Kidney (tissue), 14 donors: ENCODE measurements around the gene TFEC. TPM values are rescaled to one million over a fixed set of nuclear protein-coding genes. Genes with fewer than 3 reads are reported as not detected.
"Not testable (repeated sequence)": the region's sequence is repeated elsewhere in the genome, so short reads cannot be mapped to it uniquely, and the experiment has no call there.

Experiments
- DNase-seq, 5 donors: peaks; one replicate each; pipeline ENCODE4 v3.0.0-alpha.2; 2013 to 2020
- FAIRE-seq: peaks from 2 replicates; lab custom pipeline; 2012; peaks lifted over from hg19 to GRCh38; lab: Jason Lieb, UNC
- H3K27ac ChIP-seq, 2 donors: one replicate each; pipeline ENCODE4 v1.7.0; 2013; ENCODE audit warnings: low read depth in 2 of 2, low read length in 2 of 2, inconsistent platforms in 1 of 2
- H3K27me3 ChIP-seq: one replicate; pipeline ENCODE4 v1.7.1; 2013; ENCODE audit warnings: low read length, inconsistent platforms; ENCODE audit not compliant: control insufficient read depth, insufficient read depth
- H3K36me3 ChIP-seq, 3 donors: one replicate each; pipeline versions ENCODE4 v1.7.0 to v1.7.1; 2013; ENCODE audit warnings: low read length in 3 of 3, control low read depth in 1 of 3, inconsistent platforms in 1 of 3; ENCODE audit not compliant: insufficient read depth in 3 of 3, control insufficient read depth in 2 of 3
- H3K4me1 ChIP-seq, 3 donors: one replicate each; pipeline versions ENCODE4 v1.7.0 to v1.7.1; 2013; ENCODE audit warnings: low read length in 3 of 3, inconsistent platforms in 1 of 3, low read depth in 1 of 3; ENCODE audit not compliant: control insufficient read depth in 2 of 3, insufficient read depth in 2 of 3
- H3K4me3 ChIP-seq, 3 donors: one replicate each; pipeline versions ENCODE4 v1.7.0 to v1.8.1; 2013; ENCODE audit warnings: low read length in 3 of 3, control low read depth in 1 of 3, inconsistent platforms in 1 of 3
- H3K9ac ChIP-seq, 3 donors: one replicate each; pipeline versions ENCODE4 v1.7.0 to v1.7.1; 2013; ENCODE audit warnings: low read length in 3 of 3, control low read depth in 1 of 3, inconsistent platforms in 1 of 3
- H3K9me3 ChIP-seq, 3 donors: one replicate each; pipeline versions ENCODE4 v1.7.0 to v1.7.1; 2013; ENCODE audit warnings: low read length in 3 of 3, control low read depth in 1 of 3, inconsistent platforms in 1 of 3; ENCODE audit not compliant: control insufficient read depth in 2 of 3, insufficient read depth in 1 of 3
- intact Hi-C: fragments of 100-400 bp; cut with DNase I; formaldehyde crosslinking; loops from one replicate; pipeline ENCODE4 v1.11.1; 2022
- polyA plus RNA-seq: library from polyadenylated mRNA; stranded (reverse); fragments of 350-450 nt; fragmentation: Illumina TruSeq; extraction: RNeasy Lipid Tissue Mini Kit (QIAGEN cat#74804); gene quantifications from one replicate; pipeline ENCODE4 v1.2.3, GENCODE V29; 2014; ENCODE audit warnings: low read depth, low replicate concordance; ENCODE audit not compliant: insufficient read depth
- total RNA-seq: library from RNA; stranded (reverse); fragmentation: NEBNext Ultra II Directional; extraction: Animal tissue kit (Norgen Biotek cat#: 25700); gene quantifications from one replicate; pipeline ENCODE4 v1.2.1, GENCODE V29; 2021
- TF ChIP-seq, protein P1 (sequence below): IDR thresholded peaks from 3 replicates; pipeline ENCODE4 v1.5.1; 2012; ENCODE audit warnings: mild to moderate bottlenecking, moderate library complexity, borderline replicate concordance; ENCODE audit not compliant: insufficient read depth; ENCODE audit errors: extremely low read depth
- donor health status: control.
- donor health status: control.
- donor health status: control.
- donor health status: control.
- donor health status: control.
- donor health status: DM: yes; HTN: yes; CAD: no.
- donor health status: Normal renal cell carcinoma (clear cell type).

TFEC gene
- total and polyA plus RNA-seq, 2 donors from 2014 or later: 10.0 to 14.4 TPM

GRCh38 chr7:115933471-115933870 is 97.1 kb downstream of the TFEC start:
- TF ChIP-seq, protein P1, sequence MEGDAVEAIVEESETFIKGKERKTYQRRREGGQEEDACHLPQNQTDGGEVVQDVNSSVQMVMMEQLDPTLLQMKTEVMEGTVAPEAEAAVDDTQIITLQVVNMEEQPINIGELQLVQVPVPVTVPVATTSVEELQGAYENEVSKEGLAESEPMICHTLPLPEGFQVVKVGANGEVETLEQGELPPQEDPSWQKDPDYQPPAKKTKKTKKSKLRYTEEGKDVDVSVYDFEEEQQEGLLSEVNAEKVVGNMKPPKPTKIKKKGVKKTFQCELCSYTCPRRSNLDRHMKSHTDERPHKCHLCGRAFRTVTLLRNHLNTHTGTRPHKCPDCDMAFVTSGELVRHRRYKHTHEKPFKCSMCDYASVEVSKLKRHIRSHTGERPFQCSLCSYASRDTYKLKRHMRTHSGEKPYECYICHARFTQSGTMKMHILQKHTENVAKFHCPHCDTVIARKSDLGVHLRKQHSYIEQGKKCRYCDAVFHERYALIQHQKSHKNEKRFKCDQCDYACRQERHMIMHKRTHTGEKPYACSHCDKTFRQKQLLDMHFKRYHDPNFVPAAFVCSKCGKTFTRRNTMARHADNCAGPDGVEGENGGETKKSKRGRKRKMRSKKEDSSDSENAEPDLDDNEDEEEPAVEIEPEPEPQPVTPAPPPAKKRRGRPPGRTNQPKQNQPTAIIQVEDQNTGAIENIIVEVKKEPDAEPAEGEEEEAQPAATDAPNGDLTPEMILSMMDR: no peak
- no peaks in the 10 kb centered on the region for H3K4me1 ChIP-seq
- H3K9ac ChIP-seq: no peak overlapping the region
- no peak overlapping the region for H3K4me3 ChIP-seq
- no peaks in the 10 kb centered on the region for H3K36me3 ChIP-seq
- H3K9me3 ChIP-seq: no peaks in the 10 kb centered on the region
- H3K27me3 ChIP-seq: no peaks in the 10 kb centered on the region
- intact Hi-C loops: no loop called here
- H3K27ac ChIP-seq: no peak overlapping the region
- FAIRE-seq: no peak
- no peak for DNase-seq

- Histone ChIP-seq H3K27ac (no peak overlapping the region), H3K9me3 (no peaks in the 10 kb centered on the region), H3K4me1 (no peaks in the 10 kb centered on the region), H3K27me3 (no peaks in the 10 kb centered on the region), H3K4me3 (no peak overlapping the region), H3K36me3 (no peaks in the 10 kb centered on the region), H3K9ac (no peak overlapping the region)
- intact Hi-C loops: no loop called here
- TF ChIP-seq, protein P1: no peak
- DNase-seq (no peak), FAIRE-seq (no peak)
These were observed 97.7 kb downstream of the TFEC start for GRCh38 chr7:115932880-115933279.

GRCh38 chr7:115930184-115930583 is 100.4 kb downstream of the TFEC start:
- H3K4me1 ChIP-seq, intact Hi-C loops, H3K36me3 ChIP-seq, DNase-seq, H3K9me3 ChIP-seq, H3K27me3 ChIP-seq, H3K4me3 ChIP-seq, H3K9ac ChIP-seq, FAIRE-seq, H3K27ac ChIP-seq: not testable (repeated sequence)

GRCh38 chr7:115929736-115930135 is 100.8 kb downstream of the TFEC start:
- H3K9me3 ChIP-seq, H3K4me3 ChIP-seq, FAIRE-seq, DNase-seq, H3K4me1 ChIP-seq, H3K27ac ChIP-seq, H3K36me3 ChIP-seq, H3K27me3 ChIP-seq, H3K9ac ChIP-seq, intact Hi-C loops: not testable (repeated sequence)

DNA sequence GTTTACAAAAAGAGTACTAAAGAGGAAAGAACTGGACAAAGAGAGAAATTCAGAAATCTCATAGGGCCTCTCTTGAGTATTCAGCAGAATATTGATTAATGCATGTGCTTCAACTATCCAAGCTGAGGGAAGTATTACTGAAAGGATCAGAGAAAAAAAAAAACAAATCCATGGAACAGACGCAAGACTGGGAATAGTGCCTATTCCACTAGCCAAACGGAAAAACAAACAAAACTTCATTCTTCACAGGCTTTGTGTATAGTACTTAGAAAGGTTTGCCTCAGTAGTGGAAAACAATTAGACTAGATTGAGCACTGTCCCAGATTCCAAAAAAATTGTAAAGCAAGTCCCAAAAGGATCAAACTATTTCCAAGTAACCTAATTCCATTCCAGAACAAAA is 106.2 kb downstream of the TFEC start:
- FAIRE-seq: no peak
- DNase-seq: no peak

More for the DNA sequence above, 106.2 kb downstream of the TFEC start:
- no peaks in the 10 kb centered on the region for H3K27me3 ChIP-seq
- intact Hi-C loops: no loop called here
- no peaks in the 10 kb centered on the region for H3K9me3 ChIP-seq
- no peak overlapping the region for H3K4me3 ChIP-seq
- no peak overlapping the region for H3K27ac ChIP-seq
- TF ChIP-seq, protein P1: no peak
- no peaks in the 10 kb centered on the region for H3K36me3 ChIP-seq
- H3K4me1 ChIP-seq: no peaks in the 10 kb centered on the region
- H3K9ac ChIP-seq: no peak overlapping the region
